ENCODE data around the gene STK17A.

GRCh38 chr7:43619213-43620012, 36.5 kb downstream of the STK17A start:
- TF ChIP-seq CTCF (tag by site-specific recombination; IDR thresholded peaks at IDR 0.05) (no peak), ZNF366 (tag by site-specific recombination; conservative IDR thresholded peaks at IDR 0.05) (no peak), ZNF473 (tag by site-specific recombination; IDR thresholded peaks at IDR 0.05) (no peak), TRIM28 (IDR thresholded peaks at IDR 0.05; ENCODE audit: borderline replicate concordance, low read length) (no peak), ZNF76 (tag by site-specific recombination; IDR thresholded peaks at IDR 0.05; ENCODE audit: borderline replicate concordance, low read depth) (no peak), KLF17 (tag by site-specific recombination; IDR thresholded peaks at IDR 0.05) (no peak)
